H9 (cell line): ENCODE measurements around the gene CHCHD3. TPM values are rescaled to one million over a fixed set of nuclear protein-coding genes. Genes with fewer than 3 reads are reported as not detected.

Source experiments
- DNase-seq: peaks from one replicate; pipeline ENCODE4 v3.0.0-alpha.2; 2017
- H2AFZ ChIP-seq: one replicate; pipeline ENCODE4 v1.6.1; 2013; ENCODE audit warnings: mild to moderate bottlenecking, low read length, control low read depth, moderate library complexity
- H2AK5ac ChIP-seq: 2 replicates; pipeline ENCODE4 v1.6.1; 2013; ENCODE audit warnings: low read length, control low read depth, mixed read lengths; ENCODE audit not compliant: insufficient read length
- H2BK120ac ChIP-seq: one replicate; pipeline ENCODE4 v1.6.1; 2013; ENCODE audit warnings: low read depth, mild to moderate bottlenecking, low read length, control low read depth, inconsistent platforms; ENCODE audit not compliant: poor library complexity, severe bottlenecking
- H2BK12ac ChIP-seq: 2 replicates; pipeline ENCODE4 v1.6.1; 2013; ENCODE audit warnings: low read length, control low read depth, mixed read lengths, low read depth; ENCODE audit not compliant: insufficient read length
- H2BK15ac ChIP-seq: 2 replicates; pipeline ENCODE4 v1.6.1; 2013; ENCODE audit warnings: low read depth, low read length, control low read depth
- H2BK20ac ChIP-seq: one replicate; pipeline ENCODE4 v1.6.1; 2013; ENCODE audit warnings: low read depth, mild to moderate bottlenecking, low read length, control low read depth, inconsistent platforms; ENCODE audit not compliant: poor library complexity, severe bottlenecking
- H2BK5ac ChIP-seq: 2 replicates; pipeline ENCODE4 v1.6.1; 2013; ENCODE audit warnings: low read length, control low read depth, mixed read lengths; ENCODE audit not compliant: insufficient read length
- H3K14ac ChIP-seq: 2 replicates; pipeline ENCODE4 v1.6.1; 2013; ENCODE audit warnings: low read length, control low read depth; ENCODE audit not compliant: insufficient read depth
- H3K18ac ChIP-seq: 2 replicates; pipeline ENCODE4 v1.6.1; 2013; ENCODE audit warnings: low read depth, mild to moderate bottlenecking, mixed read lengths, low read length, control low read depth; ENCODE audit not compliant: insufficient read length
- H3K23ac ChIP-seq: 2 replicates; pipeline ENCODE4 v1.6.1; 2013; ENCODE audit warnings: low read length, control low read depth, mixed read lengths, low read depth; ENCODE audit not compliant: insufficient read length
- H3K23me2 ChIP-seq: 2 replicates; pipeline ENCODE4 v1.6.1; 2013; ENCODE audit warnings: low read depth, mild to moderate bottlenecking, mixed read lengths, low read length, control low read depth; ENCODE audit not compliant: insufficient read length, poor library complexity, severe bottlenecking
- H3K27ac ChIP-seq: 2 replicates; pipeline ENCODE4 v1.5.1; 2013; ENCODE audit warnings: low read length, control low read depth, mixed read lengths, low read depth; ENCODE audit not compliant: insufficient read length
- H3K27me3 ChIP-seq: 2 replicates; pipeline ENCODE4 v1.6.1; 2013; ENCODE audit warnings: low read length, control low read depth, inconsistent platforms; ENCODE audit not compliant: insufficient read depth
- H3K4ac ChIP-seq: 2 replicates; pipeline ENCODE4 v1.6.1; 2013; ENCODE audit warnings: low read depth, mild to moderate bottlenecking, control low read depth, inconsistent platforms, low read length, moderate library complexity
- H3K4me1 ChIP-seq: 2 replicates; pipeline ENCODE4 v1.6.1; 2013; ENCODE audit warnings: low read length, control low read depth, inconsistent platforms; ENCODE audit not compliant: insufficient read depth
- H3K4me2 ChIP-seq: 2 replicates; pipeline ENCODE4 v1.6.1; 2013; ENCODE audit warnings: low read length, control low read depth, mixed read lengths; ENCODE audit not compliant: insufficient read length, insufficient read depth
- H3K56ac ChIP-seq: 2 replicates; pipeline ENCODE4 v1.6.1; 2013; ENCODE audit warnings: low read depth, mild to moderate bottlenecking, mixed read lengths, low read length, control low read depth; ENCODE audit not compliant: insufficient read length
- H3K79me1 ChIP-seq: 2 replicates; pipeline ENCODE4 v1.6.1; 2013; ENCODE audit warnings: low read depth, mild to moderate bottlenecking, moderate library complexity, low read length, control low read depth, inconsistent platforms; ENCODE audit not compliant: insufficient read depth, poor library complexity, severe bottlenecking
- H3K79me2 ChIP-seq: 2 replicates; pipeline ENCODE4 v1.6.1; 2013; ENCODE audit warnings: low read length, control low read depth, inconsistent platforms; ENCODE audit not compliant: insufficient read depth
- H3K9ac ChIP-seq: 2 replicates; pipeline ENCODE4 v1.6.1; 2013; ENCODE audit warnings: low read length, control low read depth, mixed read lengths; ENCODE audit not compliant: insufficient read length; ENCODE audit errors: extremely low read depth
- H3K9me3 ChIP-seq: one replicate; pipeline ENCODE4 v1.6.1; 2013; ENCODE audit warnings: low read depth, low read length, inconsistent platforms; ENCODE audit not compliant: control insufficient read depth
- H3T11ph ChIP-seq: one replicate; pipeline ENCODE4 v1.6.1; 2013; ENCODE audit warnings: mild to moderate bottlenecking, low read length, control low read depth, inconsistent platforms
- H4K20me1 ChIP-seq: one replicate; pipeline ENCODE4 v1.6.1; 2013; ENCODE audit not compliant: control insufficient read depth, insufficient read length, insufficient read depth
- H4K5ac ChIP-seq: 2 replicates; pipeline ENCODE4 v1.6.1; 2013; ENCODE audit warnings: low read depth, mild to moderate bottlenecking, mixed read lengths, low read length, control low read depth; ENCODE audit not compliant: insufficient read length
- H4K8ac ChIP-seq: replicated peaks from 2 replicates; pipeline ENCODE4 v1.6.1; 2013; ENCODE audit warnings: low read length, control low read depth, mixed read lengths, low read depth; ENCODE audit not compliant: insufficient read length
- H4K91ac ChIP-seq: 2 replicates; pipeline ENCODE4 v1.6.1; 2013; ENCODE audit warnings: low read depth, mild to moderate bottlenecking, moderate library complexity, mixed read lengths, low read length, control low read depth; ENCODE audit not compliant: insufficient read length
- H3K27ac Mint-ChIP-seq, 3 experiments: 2 replicates in 2 of 3; 3 replicates in 1 of 3; pipeline ENCODE4 v1.8.0; 2020 to 2021; ENCODE audit warnings: mixed read lengths in 3 of 3, mild to moderate bottlenecking in 1 of 3, moderate library complexity in 1 of 3
- H3K27me3 Mint-ChIP-seq: 2 replicates; pipeline ENCODE4 v1.8.0; 2021; ENCODE audit warnings: low read depth, mild to moderate bottlenecking, moderate library complexity, mixed read lengths
- H3K36me3 Mint-ChIP-seq, 3 experiments: 2 replicates in 2 of 3; 3 replicates in 1 of 3; pipeline ENCODE4 v1.8.0; 2020 to 2021; ENCODE audit warnings: low read depth in 3 of 3, mixed read lengths in 3 of 3; ENCODE audit not compliant: insufficient read depth in 1 of 3
- H3K4me1 Mint-ChIP-seq, 2 experiments: 2 replicates each; pipeline ENCODE4 v1.8.0; 2020; ENCODE audit warnings: mixed read lengths in 2 of 2
- H3K4me3 Mint-ChIP-seq, 2 experiments: 2 replicates in 1 of 2; 3 replicates in 1 of 2; pipeline ENCODE4 v1.8.0; 2020 to 2021; ENCODE audit warnings: mild to moderate bottlenecking in 2 of 2, mixed read lengths in 2 of 2, moderate library complexity in 1 of 2
- H3K9me3 Mint-ChIP-seq, 2 experiments: 2 replicates in 1 of 2; 3 replicates in 1 of 2; pipeline ENCODE4 v1.8.0; 2020; ENCODE audit warnings: mild to moderate bottlenecking in 2 of 2, mixed read lengths in 2 of 2, moderate library complexity in 1 of 2
- CTCF ChIP-seq: fragments of 200-600 bp; sonication (generic); conservative IDR thresholded peaks from 3 replicates; pipeline ENCODE4 v1.8.0; 2021; ENCODE audit warnings: antibody characterized with exemption, mild to moderate bottlenecking
- total RNA-seq: library from RNA; stranded (reverse); gene quantifications from 2 replicates; pipeline ENCODE4 v1.2.1, GENCODE V29; 2021

The CHCHD3 gene
- total RNA-seq, 1 experiment from 2014 or later: 104 TPM

GRCh38 chr7:132940084-132940483, 141.8 kb downstream of the CHCHD3 start:
- no peak overlapping the region for H3K4me3 Mint-ChIP-seq
- no peak overlapping the region for H2AK5ac ChIP-seq
- H2BK12ac ChIP-seq: no peak overlapping the region
- no peak overlapping the region for H3K4me2 ChIP-seq
- H2AFZ ChIP-seq: no peak overlapping the region
- no peak overlapping the region for H3T11ph ChIP-seq
- H3K14ac ChIP-seq: no peak overlapping the region
- H4K20me1 ChIP-seq: no peaks in the 10 kb centered on the region
- no peaks in the 10 kb centered on the region for H3K27me3 Mint-ChIP-seq
- no peak overlapping the region for H3K4ac ChIP-seq
- H3K79me1 ChIP-seq: peaks cover 3% of the 10 kb centered on the region
- no peak overlapping the region for H3K27ac Mint-ChIP-seq
- H3K27ac ChIP-seq: no peak overlapping the region
- no peak for TF ChIP-seq CTCF
- H3K4me1 ChIP-seq: no peaks in the 10 kb centered on the region
- peaks cover 7 to 13% of the 10 kb centered on the region in 2 experiments for H3K4me1 Mint-ChIP-seq
- H3K23ac ChIP-seq: no peak overlapping the region
- no peak overlapping the region for H3K56ac ChIP-seq
- no peaks in the 10 kb centered on the region for H3K9me3 ChIP-seq
- H3K36me3 Mint-ChIP-seq: peaks cover 0 to 4% (median 0%) of the 10 kb centered on the region in 3 experiments; a peak in 2 of 7 replicates
- H3K27me3 ChIP-seq: no peaks in the 10 kb centered on the region
- no peak overlapping the region for H2BK20ac ChIP-seq
- no peak overlapping the region for H3K18ac ChIP-seq
- no peak overlapping the region for H4K91ac ChIP-seq
- no peaks in the 10 kb centered on the region for H3K79me2 ChIP-seq
- H2BK5ac ChIP-seq: no peak overlapping the region
- no peak overlapping the region for H2BK120ac ChIP-seq
- H3K9ac ChIP-seq: no peak overlapping the region
- no peak overlapping the region for H2BK15ac ChIP-seq
- H3K9me3 Mint-ChIP-seq: no peaks in the 10 kb centered on the region
- DNase-seq: no peak
- H4K5ac ChIP-seq: no peak overlapping the region
- H3K23me2 ChIP-seq: no peaks in the 10 kb centered on the region
- no peak overlapping the region for H4K8ac ChIP-seq
